ENCODE results near the gene FAM221A.

FAM221A gene

DNA sequence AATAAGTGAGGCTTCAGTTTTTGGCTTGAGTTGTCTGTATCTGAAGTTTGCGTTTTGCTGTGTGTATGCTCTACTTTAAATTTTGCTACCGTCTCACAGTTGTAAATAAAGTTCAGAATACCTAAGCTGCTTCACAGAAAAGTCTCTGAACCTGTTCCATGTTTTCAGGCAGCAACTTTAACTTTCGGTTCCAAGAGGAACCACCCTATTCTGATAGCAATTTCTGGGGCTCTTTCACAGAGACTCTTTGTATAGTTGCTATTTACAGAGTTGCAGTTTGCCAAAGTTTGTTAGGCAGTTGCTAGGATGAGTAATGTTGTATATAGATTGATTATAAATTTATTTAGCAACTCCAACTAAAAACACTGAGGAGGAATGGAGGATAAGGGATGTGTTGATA is 5.7 kb downstream of the FAM221A start:
- TF ChIP-seq CTCF (IDR thresholded peaks at IDR 0.05; ENCODE audit: insufficient read depth, low read depth, low read length, missing control alignments): no peak
- H3K4me3 ChIP-seq (ENCODE audit: low read length): no peak overlapping the region
- DNase-seq (ENCODE audit: low read depth): peak; percentile 5

DNA sequence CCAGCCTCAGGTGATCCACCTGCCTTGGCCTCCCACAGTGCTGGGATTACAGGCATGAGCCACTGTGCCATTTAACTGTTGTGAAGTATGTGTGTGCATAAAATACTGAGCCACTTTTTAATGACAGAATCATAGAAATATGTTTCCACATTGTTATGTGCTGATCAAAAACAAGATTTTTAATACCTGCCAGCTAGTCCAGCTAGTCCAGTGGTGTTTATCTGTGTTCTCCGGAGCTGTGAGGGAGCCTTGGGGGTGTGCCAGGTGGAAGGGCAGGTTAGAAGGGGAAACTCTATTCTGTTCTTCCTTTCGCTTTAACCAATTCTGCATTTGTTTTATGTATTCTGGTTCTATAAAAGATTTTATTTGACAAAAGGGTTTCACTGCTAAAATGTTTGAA is 7.0 kb downstream of the FAM221A start:
- no peak overlapping the region for H3K4me3 ChIP-seq (ENCODE audit: low read length)
- no peak for TF ChIP-seq CTCF (IDR thresholded peaks at IDR 0.05; ENCODE audit: insufficient read depth, low read depth, low read length, missing control alignments)
- peak; percentile 27 for DNase-seq (ENCODE audit: low read depth)

GRCh38 chr7:23689165-23689564 is 9.2 kb downstream of the FAM221A start:
- no peak overlapping the region for H3K4me3 ChIP-seq (ENCODE audit: low read length)
- TF ChIP-seq CTCF (IDR thresholded peaks at IDR 0.05; ENCODE audit: insufficient read depth, low read depth, low read length, missing control alignments): no peak

GRCh38 chr7:23691320-23691719 is 11.3 kb downstream of the FAM221A start:
- TF ChIP-seq CTCF (IDR thresholded peaks at IDR 0.05; ENCODE audit: insufficient read depth, low read depth, low read length, missing control alignments): no peak
- H3K4me3 ChIP-seq (ENCODE audit: low read length): no peak overlapping the region
- DNase-seq (ENCODE audit: low read depth): peak; percentile 88

More at GRCh38 chr7:23689165-23689564, 9.2 kb downstream of the FAM221A start:
- no peak for DNase-seq (ENCODE audit: low read depth)

GRCh38 chr7:23693224-23693623 is 13.2 kb downstream of the FAM221A start:
- DNase-seq (ENCODE audit: low read depth): no peak
- TF ChIP-seq CTCF (IDR thresholded peaks at IDR 0.05; ENCODE audit: insufficient read depth, low read depth, low read length, missing control alignments): no peak
- H3K4me3 ChIP-seq (ENCODE audit: low read length): no peak overlapping the region

DNA sequence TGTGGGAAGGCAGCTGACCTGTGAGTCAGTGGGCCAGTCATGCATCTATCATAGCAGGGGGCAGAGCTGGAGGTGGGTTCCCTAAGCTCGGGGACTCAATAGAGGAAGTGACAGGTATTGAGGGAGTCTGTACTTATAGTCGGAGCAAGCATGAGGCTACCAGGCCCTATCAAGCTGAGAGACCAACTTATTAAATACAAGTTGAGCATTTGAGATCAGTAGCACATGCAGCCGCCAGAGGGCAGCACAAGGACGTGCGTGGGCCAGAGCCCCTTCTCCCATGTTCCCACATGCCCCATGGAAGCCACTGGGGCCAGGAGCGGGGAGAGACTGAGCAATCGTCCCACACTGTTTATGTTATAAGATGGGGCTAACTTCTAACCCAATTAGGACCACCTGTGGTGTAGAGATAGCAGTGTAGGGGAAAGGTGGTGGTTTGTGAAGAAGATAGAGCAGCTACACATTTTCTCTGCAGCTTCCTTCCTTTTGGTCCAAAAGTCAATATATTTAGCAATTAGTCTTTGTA is 17.0 kb downstream of the FAM221A start:
- TF ChIP-seq CTCF (IDR thresholded peaks at IDR 0.05; ENCODE audit: insufficient read depth, low read depth, low read length, missing control alignments): peak; percentile 71
- H3K4me3 ChIP-seq (ENCODE audit: low read length): no peak overlapping the region
- peak; percentile 71 for DNase-seq (ENCODE audit: low read depth)

GRCh38 chr7:23698822-23699221 is 18.8 kb downstream of the FAM221A start:
- no peak overlapping the region for H3K4me3 ChIP-seq (ENCODE audit: low read length)
- DNase-seq (ENCODE audit: low read depth): no peak
- no peak for TF ChIP-seq CTCF (IDR thresholded peaks at IDR 0.05; ENCODE audit: insufficient read depth, low read depth, low read length, missing control alignments)

Measured in epithelial cell of esophagus (primary cell).